HG03159 (cell line): ENCODE results near the gene NCKAP5.

Source experiments
- ATAC-seq: cut with Tn5 transposase; IDR thresholded peaks from one replicate; pipeline ENCODE4 v1.9.1; 2021; ENCODE audit warnings: mild to moderate bottlenecking, moderate library complexity; ENCODE audit not compliant: unreplicated experiment

NCKAP5 gene

GRCh38 chr2:132790207-132790785 lies 778.0 kb downstream of the NCKAP5 start:
- no peak for ATAC-seq

GRCh38 chr2:132789066-132789465 lies 779.2 kb downstream of the NCKAP5 start:
- ATAC-seq, result no peak

GRCh38 chr2:132788310-132788838 lies 779.9 kb downstream of the NCKAP5 start:
- no peak for ATAC-seq

GRCh38 chr2:132783883-132784282 lies 784.4 kb downstream of the NCKAP5 start:
- ATAC-seq, result no peak

- no peak for ATAC-seq
Observed at GRCh38 chr2:132782176-132782783, 786.0 kb downstream of the NCKAP5 start.

- ATAC-seq, result no peak
Observed at GRCh38 chr2:132780651-132781050, 787.6 kb downstream of the NCKAP5 start.

GRCh38 chr2:132779206-132779721 lies 789.0 kb downstream of the NCKAP5 start:
- no peak for ATAC-seq

GRCh38 chr2:132776287-132776686 lies 792.0 kb downstream of the NCKAP5 start:
- ATAC-seq, result no peak

GRCh38 chr2:132774189-132774588 lies 794.1 kb downstream of the NCKAP5 start:
- ATAC-seq, result no peak

- no peak for ATAC-seq
Observed at GRCh38 chr2:132773331-132773730, 794.9 kb downstream of the NCKAP5 start.

GRCh38 chr2:132772340-132772739 lies 795.9 kb downstream of the NCKAP5 start:
- no peak for ATAC-seq

GRCh38 chr2:132766573-132766972 lies 801.7 kb downstream of the NCKAP5 start:
- no peak for ATAC-seq

GRCh38 chr2:132761437-132761836 lies 806.8 kb downstream of the NCKAP5 start:
- ATAC-seq, result no peak

GRCh38 chr2:132760971-132761370 lies 807.3 kb downstream of the NCKAP5 start:
- ATAC-seq, result no peak

GRCh38 chr2:132760405-132760804 lies 807.9 kb downstream of the NCKAP5 start:
- peak; percentile 68 for ATAC-seq

GRCh38 chr2:132758995-132759394 lies 809.3 kb downstream of the NCKAP5 start:
- ATAC-seq, result no peak

GRCh38 chr2:132757676-132758075 lies 810.6 kb downstream of the NCKAP5 start:
- no peak for ATAC-seq

GRCh38 chr2:132757002-132757589 lies 811.2 kb downstream of the NCKAP5 start:
- no peak for ATAC-seq

- ATAC-seq, result no peak
Observed at GRCh38 chr2:132754867-132755472, 813.3 kb downstream of the NCKAP5 start.

GRCh38 chr2:132754392-132754791 lies 813.9 kb downstream of the NCKAP5 start:
- no peak for ATAC-seq

GRCh38 chr2:132752421-132753206 lies 815.6 kb downstream of the NCKAP5 start:
- ATAC-seq, result no peak
